ENCODE measurements around the gene CCDC102A. TPM values are rescaled to one million over a fixed set of nuclear protein-coding genes. Genes with fewer than 3 reads are reported as not detected.

CCDC102A gene
- total RNA-seq, 1 donor from 2014 or later = not detected

GRCh38 chr16:57529391-57530103 is 6.8 kb downstream of the CCDC102A start:
- H3K9me3 Mint-ChIP-seq (ENCODE audit: unreplicated experiment) = peaks cover 23% of the 10 kb centered on the region
- DNase-seq = no peak
- H3K4me3 Mint-ChIP-seq (ENCODE audit: unreplicated experiment) = peak overlapping the region; percentile 47
- no peaks in the 10 kb centered on the region for H3K36me3 Mint-ChIP-seq (ENCODE audit: unreplicated experiment)
- no peak for TF ChIP-seq CTCF (IDR thresholded peaks at IDR 0.05; ENCODE audit: partially characterized antibody, unreplicated experiment)
- H3K27me3 Mint-ChIP-seq (ENCODE audit: unreplicated experiment) = peaks cover 33% of the 10 kb centered on the region
- no peak overlapping the region for H3K27ac Mint-ChIP-seq (ENCODE audit: unreplicated experiment)
- H3K4me1 Mint-ChIP-seq (ENCODE audit: low read depth, unreplicated experiment) = peaks cover 19% of the 10 kb centered on the region

GRCh38 chr16:57528499-57529390 is 7.6 kb downstream of the CCDC102A start:
- Mint-ChIP-seq H3K27me3 (ENCODE audit: unreplicated experiment) (peaks cover 31% of the 10 kb centered on the region), H3K4me3 (ENCODE audit: unreplicated experiment) (no peak overlapping the region), H3K4me1 (ENCODE audit: low read depth, unreplicated experiment) (peaks cover 19% of the 10 kb centered on the region), H3K9me3 (ENCODE audit: unreplicated experiment) (peaks cover 20% of the 10 kb centered on the region), H3K27ac (ENCODE audit: unreplicated experiment) (no peak overlapping the region), H3K36me3 (ENCODE audit: unreplicated experiment) (no peaks in the 10 kb centered on the region)
- TF ChIP-seq CTCF (IDR thresholded peaks at IDR 0.05; ENCODE audit: partially characterized antibody, unreplicated experiment) = no peak
- no peak for DNase-seq

DNA sequence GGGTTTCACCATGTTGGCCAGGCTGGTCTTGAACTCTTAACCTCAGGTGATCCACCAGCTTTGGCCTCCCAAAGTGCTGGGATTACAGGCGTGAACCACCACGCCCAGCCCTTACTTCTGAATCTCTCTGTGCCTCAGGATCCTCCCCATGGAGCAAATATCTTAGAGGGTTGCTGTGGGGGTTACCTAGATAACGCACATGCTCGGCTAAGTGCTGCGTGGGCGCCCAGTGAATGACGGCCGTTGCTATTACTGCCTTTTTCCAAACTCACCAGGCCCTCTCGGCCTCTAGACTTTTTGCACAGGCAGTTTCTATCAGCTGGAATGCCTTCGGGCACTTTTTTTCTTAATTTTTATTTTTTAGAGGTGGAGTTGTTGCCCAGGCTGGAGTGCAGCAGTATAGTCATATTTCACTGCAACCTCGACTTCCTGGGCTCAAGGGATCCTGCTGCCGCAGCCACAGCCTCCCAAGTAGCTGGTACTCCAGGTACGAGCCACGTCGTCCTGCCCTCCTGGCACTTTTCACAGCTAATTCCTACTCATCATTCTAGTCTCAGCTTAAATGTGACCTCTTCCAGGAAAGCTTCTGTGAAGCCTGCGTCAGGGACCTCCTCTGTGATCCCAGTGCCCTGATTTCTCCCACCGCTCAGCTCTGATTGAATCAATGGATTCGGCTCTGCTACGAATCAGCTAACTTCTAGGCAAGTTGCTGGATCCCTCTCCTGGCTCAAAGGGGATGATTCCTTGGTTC is 8.6 kb downstream of the CCDC102A start:
- Mint-ChIP-seq H3K4me3 (ENCODE audit: unreplicated experiment) (peak overlapping the region; percentile 13), H3K36me3 (ENCODE audit: unreplicated experiment) (no peaks in the 10 kb centered on the region), H3K9me3 (ENCODE audit: unreplicated experiment) (peaks cover 17% of the 10 kb centered on the region), H3K27me3 (ENCODE audit: unreplicated experiment) (peaks cover 30% of the 10 kb centered on the region), H3K27ac (ENCODE audit: unreplicated experiment) (no peak overlapping the region), H3K4me1 (ENCODE audit: low read depth, unreplicated experiment) (peaks cover 14% of the 10 kb centered on the region)
- no peak for DNase-seq
- no peak for TF ChIP-seq CTCF (IDR thresholded peaks at IDR 0.05; ENCODE audit: partially characterized antibody, unreplicated experiment)

GRCh38 chr16:57527027-57527426 is 9.3 kb downstream of the CCDC102A start:
- peaks cover 8% of the 10 kb centered on the region for H3K4me1 Mint-ChIP-seq (ENCODE audit: low read depth, unreplicated experiment)
- H3K9me3 Mint-ChIP-seq (ENCODE audit: unreplicated experiment) = peaks cover 12% of the 10 kb centered on the region
- no peak overlapping the region for H3K27ac Mint-ChIP-seq (ENCODE audit: unreplicated experiment)

More at GRCh38 chr16:57527027-57527426, 9.3 kb downstream of the CCDC102A start:
- no peak for DNase-seq
- H3K36me3 Mint-ChIP-seq (ENCODE audit: unreplicated experiment) = no peaks in the 10 kb centered on the region
- TF ChIP-seq CTCF (IDR thresholded peaks at IDR 0.05; ENCODE audit: partially characterized antibody, unreplicated experiment) = no peak
- no peak overlapping the region for H3K4me3 Mint-ChIP-seq (ENCODE audit: unreplicated experiment)
- peaks cover 26% of the 10 kb centered on the region for H3K27me3 Mint-ChIP-seq (ENCODE audit: unreplicated experiment)

All from glutamatergic neuron (in vitro differentiated cells).